ENCODE results near the gene RNU2-63P.
"Not testable (repeated sequence)": the region's sequence is repeated elsewhere in the genome, so short reads cannot be mapped to it uniquely, and the experiment has no call there.

The RNU2-63P gene

DNA sequence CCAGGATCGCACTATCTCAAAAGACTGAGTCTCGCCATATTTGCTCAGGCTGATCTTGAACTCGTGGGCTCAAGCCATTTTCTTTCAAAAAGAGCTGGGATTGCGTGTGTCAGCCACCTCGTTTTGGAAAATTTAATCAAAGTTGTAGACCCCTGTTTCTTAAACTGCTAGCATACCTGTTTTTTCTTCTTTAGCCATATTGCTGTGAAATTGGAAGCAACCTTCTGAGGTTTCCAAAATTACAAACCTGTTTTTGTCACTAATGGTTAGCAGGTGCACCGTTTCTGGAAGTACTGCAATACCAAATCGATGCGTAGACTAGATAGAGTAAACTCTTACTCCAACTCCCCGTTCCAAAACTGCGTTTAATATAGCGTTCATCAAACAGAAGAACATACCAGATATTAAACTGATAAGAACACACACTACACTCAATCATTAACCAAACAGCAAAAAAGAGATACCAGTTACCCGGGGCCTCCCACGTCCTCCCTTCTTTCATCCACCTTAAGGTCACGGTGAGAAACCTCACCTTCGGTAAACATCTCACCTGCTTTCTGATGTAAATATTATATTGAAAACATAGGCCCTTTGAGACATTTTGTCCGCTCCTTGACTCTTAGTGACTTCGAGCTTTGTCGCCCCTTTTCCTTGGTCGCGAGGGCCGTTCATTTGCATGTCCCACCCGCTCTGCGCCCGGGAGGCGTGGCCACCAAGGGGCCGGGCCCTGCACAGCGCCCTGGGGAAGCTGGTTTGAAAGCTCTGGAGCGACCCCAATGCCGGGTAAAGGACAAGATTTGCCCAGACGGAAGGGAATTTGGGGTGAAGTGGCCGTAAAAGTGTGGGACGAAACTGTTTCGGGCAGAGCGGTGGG lies at the start of gene RNU2-63P:
RNU2-63P (minus strand) TSS at position 462 of the 874 bp plus-strand sequence.
- peak; percentile 87 for DNase-seq (ENCODE audit: low read depth)
- H3K4me3 ChIP-seq (ENCODE audit: low read depth, low read length): peak within 1 kb of the TSS; percentile 73

DNA sequence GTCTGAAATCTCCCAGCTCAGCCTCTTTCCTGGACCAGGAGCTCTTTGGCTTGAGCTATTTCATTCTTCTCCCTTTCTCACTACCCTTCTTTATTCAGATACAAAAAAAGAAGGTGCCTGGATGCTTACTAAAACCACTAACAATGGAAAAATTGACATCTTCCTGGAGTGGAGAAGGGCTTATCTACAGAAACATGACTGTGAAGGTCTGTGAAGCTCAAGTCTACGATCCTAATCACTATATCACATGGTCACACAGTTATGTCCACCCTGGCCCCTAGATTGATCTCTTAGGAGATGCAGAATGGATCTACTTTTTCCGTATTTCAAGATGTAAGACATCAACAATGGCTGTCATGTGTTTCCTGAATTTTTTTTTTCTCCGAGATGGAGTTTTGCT lies 44.9 kb upstream of the RNU2-63P start:
- DNase-seq (ENCODE audit: low read depth): no peak
- no peak overlapping the region for H3K4me3 ChIP-seq (ENCODE audit: low read depth, low read length)

DNA sequence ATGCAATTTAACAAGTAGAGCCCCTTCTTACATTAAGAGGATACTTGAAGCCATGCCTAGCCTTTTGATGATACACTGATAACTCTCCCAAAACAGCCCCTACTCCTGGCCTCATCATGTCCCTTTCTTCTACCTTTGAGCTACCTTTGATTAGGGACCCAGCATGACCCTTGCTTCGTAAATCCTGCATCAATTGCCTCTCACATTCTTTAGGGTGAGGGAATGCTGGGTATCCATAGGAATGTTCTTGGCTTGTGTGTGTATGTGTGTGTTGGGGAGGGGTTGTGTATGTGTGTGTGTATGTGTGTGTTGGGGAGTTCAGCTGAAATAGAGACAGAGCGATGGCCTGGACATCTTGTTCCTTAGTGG lies 44.5 kb upstream of the RNU2-63P start:
- no peak overlapping the region for H3K4me3 ChIP-seq (ENCODE audit: low read depth, low read length)
- DNase-seq (ENCODE audit: low read depth): no peak

DNA sequence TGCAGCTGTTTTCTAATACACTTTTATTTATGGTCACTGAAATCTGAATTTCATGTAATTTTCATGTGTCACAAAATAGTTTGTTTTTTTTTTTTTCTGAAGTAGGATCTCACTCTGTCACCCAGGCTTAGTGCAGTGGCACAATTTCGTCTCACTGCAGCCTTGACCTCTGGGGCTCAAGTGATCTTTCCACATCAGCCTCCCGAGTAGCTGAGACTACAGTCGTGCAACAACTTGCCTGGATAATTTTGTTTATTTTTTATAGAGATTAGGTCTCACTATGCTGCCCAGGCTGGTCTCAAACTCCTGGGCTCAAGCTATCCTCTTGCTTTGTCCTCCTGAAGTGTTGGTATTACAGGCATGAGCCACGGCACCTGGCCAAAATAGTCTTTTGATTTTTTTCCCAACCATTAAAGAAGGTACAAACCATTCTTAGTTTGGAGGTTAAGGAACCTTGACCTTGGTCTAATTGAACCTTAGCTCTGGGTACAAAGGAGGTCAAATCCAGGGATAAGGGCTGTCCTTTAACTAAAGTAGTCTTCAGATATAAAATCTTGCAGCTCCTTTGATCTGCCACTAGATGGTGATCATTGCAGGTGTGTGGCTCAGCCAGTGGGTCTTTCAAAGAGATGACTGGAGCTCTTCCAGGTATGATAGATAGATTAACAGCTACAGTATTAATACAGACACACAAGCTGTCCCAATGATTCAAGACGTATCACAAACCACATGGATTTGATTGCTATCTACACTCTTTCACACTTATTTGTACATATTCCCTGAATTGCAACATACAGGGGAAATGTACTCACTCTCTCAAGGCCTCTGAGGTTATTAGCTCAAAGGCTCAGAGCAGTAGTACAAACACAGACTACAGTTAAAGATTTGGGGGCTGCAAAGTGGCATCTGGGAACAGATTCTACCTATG lies 43.9 kb upstream of the RNU2-63P start:
- DNase-seq (ENCODE audit: low read depth): no peak

DNA sequence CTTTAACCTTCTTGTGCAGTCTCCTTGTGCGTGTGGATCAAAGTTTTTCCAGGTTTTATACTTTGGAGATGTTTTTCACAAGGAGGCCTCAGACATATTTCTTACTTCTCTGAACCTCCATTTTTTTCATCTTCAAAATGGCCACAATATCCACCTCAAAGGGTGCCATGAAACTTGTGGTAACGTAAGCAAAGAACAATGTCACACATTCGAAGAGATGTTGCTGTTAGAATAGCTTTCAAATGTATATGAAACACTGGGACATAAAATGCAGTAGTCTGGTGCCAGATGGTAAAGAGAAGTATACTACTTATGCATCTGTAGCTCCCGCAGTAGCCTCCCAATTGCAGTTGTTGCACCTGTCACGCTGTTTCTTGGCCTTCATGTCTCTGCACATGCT lies 41.8 kb upstream of the RNU2-63P start:
- no peak for DNase-seq (ENCODE audit: low read depth)
- no peak overlapping the region for H3K4me3 ChIP-seq (ENCODE audit: low read depth, low read length)

More for the DNA sequence above, 43.9 kb upstream of the RNU2-63P start:
- H3K4me3 ChIP-seq (ENCODE audit: low read depth, low read length): no peak overlapping the region

DNA sequence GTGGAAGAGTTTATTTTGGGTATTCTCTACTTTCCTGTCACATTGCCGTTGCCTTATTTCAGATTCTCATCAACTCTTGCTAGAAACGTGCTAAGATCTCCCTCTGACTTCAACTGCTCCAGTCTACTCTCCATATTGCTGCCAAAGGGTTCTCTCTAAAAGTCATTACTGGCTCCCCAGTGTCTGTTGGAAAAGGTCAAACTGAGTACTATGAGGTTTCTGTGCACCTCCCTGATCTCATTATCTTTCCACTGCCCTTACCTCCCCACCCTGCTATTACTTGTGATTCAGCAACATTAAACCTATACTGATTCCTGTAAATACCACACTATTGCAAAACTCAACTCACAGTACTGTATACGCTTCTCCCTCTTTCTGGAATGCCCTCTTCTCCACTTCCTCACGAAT lies 41.1 kb upstream of the RNU2-63P start:
- DNase-seq (ENCODE audit: low read depth): no peak
- H3K4me3 ChIP-seq (ENCODE audit: low read depth, low read length): no peak overlapping the region

DNA sequence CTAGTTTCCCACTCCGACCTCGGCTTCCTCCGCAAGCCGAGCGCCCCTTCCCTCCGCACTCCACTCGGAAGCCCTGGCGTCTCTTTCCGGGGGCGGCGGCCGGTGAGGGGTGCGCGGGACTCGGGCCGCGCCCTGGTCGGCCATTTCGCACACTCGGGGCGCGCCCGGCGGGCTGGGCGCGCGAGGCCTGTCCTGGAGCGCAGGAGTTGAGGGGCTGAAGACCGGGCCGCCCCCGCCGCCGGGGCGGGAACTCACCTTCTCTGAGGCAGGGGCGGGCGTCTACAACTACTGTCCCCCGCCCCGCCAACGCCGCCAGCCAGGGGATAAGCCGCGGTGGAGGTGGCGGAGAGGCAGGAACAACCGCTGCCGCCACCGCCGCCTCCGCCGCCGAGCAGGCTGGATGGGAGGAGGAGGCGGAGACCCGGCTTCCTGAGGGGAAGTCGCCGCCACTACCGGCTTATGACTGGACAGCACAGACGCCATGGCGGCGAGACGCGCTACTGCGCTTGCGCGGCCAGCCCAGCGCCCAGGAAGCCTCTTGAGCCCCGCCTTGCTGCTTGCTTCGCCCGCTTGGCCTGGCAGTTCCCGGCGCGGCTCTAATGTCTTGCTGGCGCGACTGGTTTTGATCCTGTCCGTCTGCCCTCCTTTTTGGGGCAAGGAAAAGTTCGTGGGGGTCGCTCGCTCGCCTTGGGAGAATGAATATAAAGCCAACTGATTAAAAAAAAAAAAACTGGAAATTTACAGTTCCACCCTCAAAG lies 39.2 kb upstream of the RNU2-63P start, which contains the start of gene KRCC1:
KRCC1 (minus strand) TSS at position 413 of the 758 bp plus-strand sequence. CDS start 27,220 bp downstream, outside the sequence.
- H3K4me3 ChIP-seq (ENCODE audit: low read depth, low read length): peak within 1 kb of the TSS; percentile 77
- DNase-seq (ENCODE audit: low read depth): peak; percentile 90

DNA sequence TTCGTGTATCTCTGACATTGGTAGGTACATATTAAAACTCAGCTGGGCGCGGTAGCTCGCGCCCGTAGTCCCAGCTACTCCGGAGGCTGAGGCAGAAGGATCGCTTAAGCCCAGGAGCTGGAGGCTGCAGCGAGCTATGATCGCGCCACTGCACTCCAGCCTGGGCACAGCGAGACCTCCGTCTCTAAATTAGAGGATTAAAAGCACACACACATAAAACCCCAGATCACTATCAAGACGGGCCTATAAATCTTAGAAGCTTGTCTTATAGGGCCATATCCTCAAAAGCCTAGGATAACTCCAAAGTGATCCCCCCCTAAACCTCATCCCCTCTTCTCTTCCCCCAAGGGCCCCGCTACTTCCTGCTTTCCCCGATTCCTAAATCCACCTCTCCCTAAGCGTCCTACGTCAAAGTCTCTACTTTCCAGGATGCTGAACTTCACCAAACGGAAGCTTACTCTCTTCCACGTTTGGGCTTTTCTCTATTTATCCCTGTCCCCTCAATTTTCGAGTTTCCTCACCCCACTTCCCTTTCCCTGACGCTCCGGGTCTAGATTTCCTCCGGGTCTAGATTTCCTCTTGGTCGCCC lies 38.5 kb upstream of the RNU2-63P start:
- peak overlapping the region; percentile 77 for H3K4me3 ChIP-seq (ENCODE audit: low read depth, low read length)
- no peak for DNase-seq (ENCODE audit: low read depth)

DNA sequence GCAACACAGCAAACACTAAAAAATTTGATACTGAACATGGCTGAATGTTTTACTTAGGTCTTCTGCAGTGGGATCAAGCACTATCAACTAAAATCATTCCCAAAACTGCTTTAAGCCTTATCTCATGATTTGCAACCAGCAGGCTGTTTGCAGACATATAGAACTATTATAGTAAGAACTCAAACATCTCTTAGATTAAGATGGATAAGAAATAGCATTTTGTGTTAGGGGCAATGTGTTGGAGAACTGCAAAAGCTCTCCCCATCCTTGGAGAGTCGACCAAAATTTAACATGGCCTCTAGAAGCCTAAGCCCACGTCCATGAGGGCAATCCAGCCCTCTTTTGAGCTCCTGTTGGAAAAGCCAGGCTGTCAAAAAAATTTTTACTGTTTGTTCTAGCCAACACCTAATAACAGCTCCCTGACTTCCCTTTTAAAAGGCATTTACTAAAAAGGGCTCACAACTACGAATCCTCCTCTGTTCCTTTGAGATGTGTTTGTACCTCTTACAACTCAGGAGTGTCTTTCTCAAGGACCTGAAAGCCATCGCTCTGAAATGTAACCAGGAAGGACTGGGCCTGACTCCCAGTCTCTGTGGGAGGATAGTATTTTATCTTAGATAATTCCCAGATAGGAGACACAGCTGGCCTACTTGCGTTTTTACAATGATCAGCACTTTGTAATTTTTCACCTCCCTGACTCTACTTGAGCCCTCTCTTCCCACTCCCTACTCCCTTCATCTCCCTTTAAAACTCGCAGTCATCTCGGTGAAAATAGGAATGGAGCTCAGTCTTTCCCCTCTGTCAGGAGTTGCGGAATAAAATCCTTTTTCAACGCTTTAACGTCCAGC lies 37.8 kb upstream of the RNU2-63P start:
- peak overlapping the region; percentile 77 for H3K4me3 ChIP-seq (ENCODE audit: low read depth, low read length)
- no peak for DNase-seq (ENCODE audit: low read depth)

DNA sequence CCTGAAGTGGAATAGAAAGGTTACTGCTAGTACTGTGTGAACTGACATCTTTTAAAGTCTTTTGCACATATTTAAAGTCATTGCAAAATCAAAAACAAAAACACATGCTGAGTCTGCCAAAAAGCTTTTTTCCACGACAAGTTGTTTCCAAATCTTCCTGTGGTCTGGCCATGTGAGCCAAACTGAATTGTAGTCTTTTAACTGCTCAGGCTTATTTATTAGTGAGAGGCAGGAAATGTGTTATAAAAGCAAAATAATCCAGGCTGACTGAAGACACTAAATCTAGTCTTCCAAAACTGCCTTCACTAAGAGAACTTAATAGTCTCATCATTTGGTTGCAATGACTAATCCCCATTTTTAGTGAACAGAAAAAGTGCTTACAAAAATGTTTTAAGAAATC lies 36.9 kb upstream of the RNU2-63P start:
- DNase-seq (ENCODE audit: low read depth): peak; percentile 61
- H3K4me3 ChIP-seq (ENCODE audit: low read depth, low read length): no peak overlapping the region

DNA sequence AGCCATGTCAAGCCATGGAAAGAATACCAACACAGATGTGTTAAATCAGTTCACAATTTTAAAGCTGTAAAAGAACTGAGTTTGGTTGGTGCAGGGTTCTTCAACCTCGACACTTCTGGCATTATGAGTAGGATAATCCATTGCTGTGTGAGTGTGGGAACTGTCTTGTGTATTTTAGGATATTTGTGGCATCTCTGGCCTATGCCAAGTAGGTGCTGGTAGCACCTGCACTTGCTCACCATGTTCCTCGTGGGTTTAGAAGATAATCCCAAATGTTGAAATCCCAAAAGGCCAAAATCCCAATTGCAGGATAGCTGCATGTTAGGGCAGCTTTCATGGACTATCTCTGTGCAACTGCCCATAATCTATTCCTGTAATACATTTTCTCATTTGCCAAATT lies 35.4 kb upstream of the RNU2-63P start:
- no peak for DNase-seq (ENCODE audit: low read depth)
- no peak overlapping the region for H3K4me3 ChIP-seq (ENCODE audit: low read depth, low read length)

DNA sequence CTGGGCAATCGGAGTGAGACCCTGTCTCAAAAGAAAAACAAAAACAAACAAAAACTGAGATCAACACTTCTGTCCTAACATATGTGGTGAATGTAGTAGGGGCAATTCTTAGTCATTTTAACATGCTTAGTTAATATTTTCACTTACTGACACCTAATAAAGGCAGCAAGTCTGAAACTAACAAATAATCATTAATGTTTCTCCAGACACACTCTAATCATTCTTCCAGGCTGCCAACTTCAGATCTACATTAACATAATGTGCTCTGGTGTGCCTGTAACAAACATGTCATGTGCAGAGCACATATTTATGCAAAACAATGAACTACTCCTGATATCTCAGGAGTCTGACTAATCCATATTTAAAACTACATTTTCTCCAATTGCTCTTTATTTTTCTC lies 33.3 kb upstream of the RNU2-63P start:
- no peak overlapping the region for H3K4me3 ChIP-seq (ENCODE audit: low read depth, low read length)

DNA sequence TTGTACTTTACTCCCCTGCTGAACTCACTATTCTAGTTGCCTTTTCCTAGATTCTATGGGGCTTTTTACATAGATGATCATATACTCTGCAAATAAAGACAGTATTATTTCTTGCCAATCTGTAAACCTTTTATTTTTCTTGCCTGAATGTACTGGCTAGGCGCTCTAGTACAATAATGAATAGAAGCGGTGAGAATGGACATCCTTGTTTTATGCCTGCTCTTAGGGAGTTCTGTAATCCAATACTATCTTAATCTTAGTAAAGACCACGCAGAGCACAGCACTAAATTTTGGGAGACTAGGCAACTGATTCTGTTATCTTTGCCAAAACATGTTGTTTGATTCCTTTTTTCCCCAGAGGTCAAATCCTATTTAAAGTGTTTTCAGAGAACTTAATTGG lies 32.2 kb upstream of the RNU2-63P start:
- no peak overlapping the region for H3K4me3 ChIP-seq (ENCODE audit: low read depth, low read length)
- no peak for DNase-seq (ENCODE audit: low read depth)

More for the DNA sequence above, 33.3 kb upstream of the RNU2-63P start:
- no peak for DNase-seq (ENCODE audit: low read depth)

DNA sequence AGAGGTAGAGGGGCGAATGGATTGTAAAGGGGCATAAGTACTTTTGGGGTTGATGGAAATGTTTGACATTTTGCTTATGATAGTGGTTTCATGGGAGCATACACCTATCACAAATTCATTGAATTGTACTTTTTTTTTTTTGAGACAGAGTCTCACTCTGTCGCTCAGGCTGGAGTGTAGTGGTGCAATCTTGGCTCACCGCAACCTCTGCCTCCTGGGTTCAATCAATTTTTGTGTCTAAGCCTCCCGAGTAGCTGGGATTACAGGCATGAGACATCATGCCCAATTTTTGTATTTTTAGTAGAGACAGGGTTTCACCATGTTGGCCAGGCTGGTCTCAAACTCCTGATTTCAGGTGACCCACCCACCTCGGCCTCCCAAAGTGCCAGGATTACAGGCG lies 29.2 kb upstream of the RNU2-63P start:
- H3K4me3 ChIP-seq (ENCODE audit: low read depth, low read length); DNase-seq (ENCODE audit: low read depth): not testable (repeated sequence)

DNA sequence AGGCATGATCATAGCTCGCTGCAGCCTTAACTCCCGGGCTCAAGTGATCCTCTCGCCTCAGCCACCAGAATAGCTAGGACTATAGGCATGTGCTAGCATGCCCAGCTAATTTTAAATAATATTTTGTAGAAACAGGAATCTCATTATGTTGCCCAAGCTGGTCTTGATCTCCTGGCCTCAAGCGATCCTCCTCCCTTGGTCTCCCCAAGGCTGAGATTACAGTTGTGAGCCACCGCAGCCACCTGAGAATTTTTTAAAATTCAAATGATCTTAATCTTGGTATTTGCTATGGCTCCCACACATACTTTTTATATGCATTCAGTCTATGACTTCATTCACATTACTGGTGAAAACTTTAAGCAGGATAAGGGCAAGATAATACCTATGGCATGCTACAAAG lies 26.1 kb upstream of the RNU2-63P start:
- no peak overlapping the region for H3K4me3 ChIP-seq (ENCODE audit: low read depth, low read length)
- DNase-seq (ENCODE audit: low read depth): no peak

DNA sequence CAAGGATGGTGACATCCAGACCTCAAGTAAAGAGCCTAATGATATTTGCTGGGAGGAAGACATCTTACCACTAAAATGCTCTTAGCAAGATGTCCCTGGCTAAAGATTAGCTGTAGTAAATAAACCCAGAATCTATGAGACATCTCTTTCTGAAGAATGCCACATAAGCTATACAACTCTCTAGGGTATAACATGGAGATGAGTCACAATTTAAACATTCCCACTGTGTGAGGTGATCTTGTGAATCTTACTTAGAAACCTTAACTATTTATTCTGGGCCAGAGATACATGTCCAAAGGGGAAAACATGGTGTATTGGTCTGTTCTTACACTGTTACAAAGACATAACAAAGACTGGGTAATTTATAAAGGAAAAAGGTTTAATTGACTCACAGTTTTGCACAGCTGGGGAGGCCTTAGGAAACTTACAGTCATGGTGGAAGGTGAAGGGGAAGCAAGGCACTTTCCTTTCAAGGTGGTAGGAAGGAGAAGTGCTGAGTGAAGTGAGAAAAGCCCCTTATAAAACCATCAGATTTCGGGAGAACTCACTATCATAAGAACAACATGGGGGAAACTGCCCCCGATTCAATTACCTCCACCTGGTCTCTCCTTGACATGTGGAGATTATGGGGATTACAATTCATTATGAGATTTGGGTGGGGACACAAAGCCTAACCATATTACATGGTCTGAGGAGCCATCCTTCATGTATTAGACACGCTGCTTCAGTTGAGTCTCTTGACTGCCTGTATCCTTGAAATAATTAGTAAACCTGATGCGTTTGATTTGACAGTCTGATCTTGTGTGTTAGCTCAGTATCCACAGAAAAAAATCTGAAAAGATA lies 22.1 kb upstream of the RNU2-63P start:
- peak; percentile 93 for DNase-seq (ENCODE audit: low read depth)
- H3K4me3 ChIP-seq (ENCODE audit: low read depth, low read length): no peak overlapping the region

DNA sequence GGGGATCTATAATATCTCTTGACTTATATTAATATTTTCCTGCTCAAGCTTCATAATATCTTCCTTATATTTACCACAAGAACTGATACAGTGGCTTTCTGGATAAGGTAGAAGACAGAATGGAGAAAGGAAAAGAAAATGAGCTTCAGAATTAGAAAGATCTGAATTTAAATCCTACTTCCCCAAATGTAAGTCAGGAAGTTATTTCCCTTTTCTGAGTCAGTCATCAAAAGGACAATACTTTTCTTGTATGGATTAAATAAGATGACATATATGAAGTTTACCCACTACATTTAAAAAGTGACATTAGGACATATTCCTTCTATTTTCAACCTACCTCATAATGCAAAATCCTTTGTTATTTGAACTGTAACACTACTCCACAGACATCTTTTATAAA lies 20.3 kb upstream of the RNU2-63P start:
- no peak overlapping the region for H3K4me3 ChIP-seq (ENCODE audit: low read depth, low read length)
- DNase-seq (ENCODE audit: low read depth): no peak
